ENCODE data around the gene AK2. TPM values are rescaled to one million over a fixed set of nuclear protein-coding genes. Genes with fewer than 3 reads are reported as not detected.
"Not testable (repeated sequence)": the region's sequence is repeated elsewhere in the genome, so short reads cannot be mapped to it uniquely, and the experiment has no call there.

AK2 gene
- total and polyA plus RNA-seq, 2 donors (not counting 1 experiment from before 2014, with no cell fraction given), result 66.8 to 109 TPM

GRCh38 chr1:33070628-33071027, 33.9 kb upstream of the AK2 start:
- TF ChIP-seq EZH2 (IDR thresholded peaks at IDR 0.05; ENCODE audit: borderline replicate concordance, insufficient read depth, low read depth, low read length, poor library complexity, severe bottlenecking) (no peak), CTCF (IDR thresholded peaks at IDR 0.05) (no peak)
- POLR2A ChIA-PET, result no interaction called here
- CTCF ChIA-PET, result interaction anchor here (1.9 kb wide), 1 partner anchor 138 kb away, joined by 6 read pairs; no protein-coding TSS in a partner anchor
- Histone ChIP-seq H3K36me3 (replicated peaks in 1 of 2; ENCODE audit: control extremely low read depth in 1 of 2, control insufficient read depth in 1 of 2, extremely low read depth in 1 of 2, insufficient read depth in 2 of 2, low read length in 1 of 2) (no peaks in the 10 kb centered on the region), H4K20me1 (ENCODE audit: control insufficient read depth, insufficient read depth, low read length, poor library complexity, severe bottlenecking) (no peaks in the 10 kb centered on the region), H3K9ac (ENCODE audit: low read length) (no peak overlapping the region), H3K4me2 (replicated peaks; ENCODE audit: low read depth, low read length, poor library complexity, severe bottlenecking) (no peak overlapping the region), H3K9me3 (ENCODE audit: control extremely low read depth in 1 of 3, control insufficient read depth in 2 of 3, insufficient read depth in 1 of 3, low read length in 2 of 3) (peaks cover 0 to 20% (median 9%) of the 10 kb centered on the region in 3 donors), H3K27ac (ENCODE audit: low read length in 2 of 2) (no peak overlapping the region), H3K27me3 (replicated peaks in 1 of 4; ENCODE audit: control extremely low read depth in 1 of 4, control insufficient read depth in 3 of 4, insufficient read depth in 4 of 4, low read length in 3 of 4) (no peaks in the 10 kb centered on the region), H3K4me1 (ENCODE audit: control insufficient read depth in 2 of 2, insufficient read depth in 2 of 2, low read length in 2 of 2) (no peaks in the 10 kb centered on the region), H3K79me2 (ENCODE audit: control insufficient read depth, insufficient read depth, low read length) (no peaks in the 10 kb centered on the region), H2AFZ (ENCODE audit: insufficient read depth, low read depth, low read length, poor library complexity, severe bottlenecking) (no peak overlapping the region), H3K4me3 (ENCODE audit: control extremely low read depth in 1 of 5, extremely low read depth in 1 of 5, insufficient read depth in 1 of 5, low read depth in 2 of 5, low read length in 4 of 5) (no peak overlapping the region)
- no peak overlapping the region for H3K4me3 Mint-ChIP-seq
- H3K4me1 Mint-ChIP-seq, result no peaks in the 10 kb centered on the region
- H3K27me3 Mint-ChIP-seq, result peaks cover 9% of the 10 kb centered on the region
- intact Hi-C loops (cut with micrococcal nuclease), result no loop called here
- ATAC-seq (ENCODE audit: low read depth), result no peak
- no peak for DNase-seq
- WGBS (ENCODE audit: insufficient coverage), result 100% methylated on average over 1 of the region's 1 CpG
- no peak overlapping the region for H3K27ac Mint-ChIP-seq
- peaks cover 14% of the 10 kb centered on the region for H3K9me3 Mint-ChIP-seq (ENCODE audit: insufficient read depth)

DNA sequence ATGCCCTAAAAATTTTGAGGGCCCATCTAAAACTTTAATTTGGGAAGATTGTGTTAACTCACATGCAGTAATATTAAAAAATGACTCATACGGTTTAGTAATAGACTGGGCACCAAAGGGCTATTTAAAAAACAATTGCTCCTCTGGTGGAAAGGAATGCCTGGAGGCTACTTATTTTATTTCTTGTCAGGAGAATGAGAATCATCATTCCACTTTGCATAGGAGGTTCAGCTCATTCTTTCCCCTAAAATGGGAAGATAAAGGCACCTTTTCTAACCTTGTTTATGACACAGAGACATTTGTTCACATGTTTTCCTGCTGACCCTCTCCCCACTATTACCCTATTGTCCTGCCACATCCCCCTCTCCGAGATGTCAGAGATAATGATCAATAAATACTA, 31.4 kb upstream of the AK2 start:
- H3K4me1 Mint-ChIP-seq; intact Hi-C loops (cut with micrococcal nuclease); H3K4me1 ChIP-seq (ENCODE audit: control insufficient read depth in 2 of 2, insufficient read depth in 2 of 2, low read length in 2 of 2); H3K27ac ChIP-seq (ENCODE audit: low read length in 2 of 2); ATAC-seq (ENCODE audit: low read depth); H3K4me3 ChIP-seq (ENCODE audit: control extremely low read depth in 1 of 5, extremely low read depth in 1 of 5, insufficient read depth in 1 of 5, low read depth in 2 of 5, low read length in 4 of 5); CTCF ChIA-PET; H2AFZ ChIP-seq (ENCODE audit: insufficient read depth, low read depth, low read length, poor library complexity, severe bottlenecking); H3K27me3 Mint-ChIP-seq; H3K79me2 ChIP-seq (ENCODE audit: control insufficient read depth, insufficient read depth, low read length); DNase-seq; H3K4me3 Mint-ChIP-seq; H3K9ac ChIP-seq (ENCODE audit: low read length); H4K20me1 ChIP-seq (ENCODE audit: control insufficient read depth, insufficient read depth, low read length, poor library complexity, severe bottlenecking); H3K27ac Mint-ChIP-seq; POLR2A ChIA-PET; H3K4me2 ChIP-seq (replicated peaks; ENCODE audit: low read depth, low read length, poor library complexity, severe bottlenecking); H3K27me3 ChIP-seq (replicated peaks in 1 of 4; ENCODE audit: control extremely low read depth in 1 of 4, control insufficient read depth in 3 of 4, insufficient read depth in 4 of 4, low read length in 3 of 4); H3K36me3 ChIP-seq (replicated peaks in 1 of 2; ENCODE audit: control extremely low read depth in 1 of 2, control insufficient read depth in 1 of 2, extremely low read depth in 1 of 2, insufficient read depth in 2 of 2, low read length in 1 of 2): not testable (repeated sequence)
- 75% methylated on average over 1 of the region's 2 CpGs for WGBS (ENCODE audit: insufficient coverage)
- H3K9me3 Mint-ChIP-seq (ENCODE audit: insufficient read depth), result peaks cover 21% of the 10 kb centered on the region
- peaks cover 0 to 35% (median 29%) of the 10 kb centered on the region in 3 donors for H3K9me3 ChIP-seq (ENCODE audit: control extremely low read depth in 1 of 3, control insufficient read depth in 2 of 3, insufficient read depth in 1 of 3, low read length in 2 of 3)

GRCh38 chr1:33066477-33066876, 29.8 kb upstream of the AK2 start:
- H3K36me3 ChIP-seq (replicated peaks in 1 of 2; ENCODE audit: control extremely low read depth in 1 of 2, control insufficient read depth in 1 of 2, extremely low read depth in 1 of 2, insufficient read depth in 2 of 2, low read length in 1 of 2); ATAC-seq (ENCODE audit: low read depth); H3K4me1 ChIP-seq (ENCODE audit: control insufficient read depth in 2 of 2, insufficient read depth in 2 of 2, low read length in 2 of 2); H3K4me2 ChIP-seq (replicated peaks; ENCODE audit: low read depth, low read length, poor library complexity, severe bottlenecking); DNase-seq; H3K27me3 Mint-ChIP-seq; POLR2A ChIA-PET; H3K4me3 Mint-ChIP-seq; H3K4me3 ChIP-seq (ENCODE audit: control extremely low read depth in 1 of 5, extremely low read depth in 1 of 5, insufficient read depth in 1 of 5, low read depth in 2 of 5, low read length in 4 of 5); H3K27ac Mint-ChIP-seq; H3K79me2 ChIP-seq (ENCODE audit: control insufficient read depth, insufficient read depth, low read length); CTCF ChIA-PET; H4K20me1 ChIP-seq (ENCODE audit: control insufficient read depth, insufficient read depth, low read length, poor library complexity, severe bottlenecking); intact Hi-C loops (cut with micrococcal nuclease); H3K9ac ChIP-seq (ENCODE audit: low read length); H3K4me1 Mint-ChIP-seq; H3K27ac ChIP-seq (ENCODE audit: low read length in 2 of 2); H2AFZ ChIP-seq (ENCODE audit: insufficient read depth, low read depth, low read length, poor library complexity, severe bottlenecking); H3K27me3 ChIP-seq (replicated peaks in 1 of 4; ENCODE audit: control extremely low read depth in 1 of 4, control insufficient read depth in 3 of 4, insufficient read depth in 4 of 4, low read length in 3 of 4): not testable (repeated sequence)
- H3K9me3 Mint-ChIP-seq (ENCODE audit: insufficient read depth), result peaks cover 22% of the 10 kb centered on the region
- peaks cover 0 to 48% (median 44%) of the 10 kb centered on the region in 3 donors for H3K9me3 ChIP-seq (ENCODE audit: control extremely low read depth in 1 of 3, control insufficient read depth in 2 of 3, insufficient read depth in 1 of 3, low read length in 2 of 3)
- WGBS (ENCODE audit: insufficient coverage), result no CpG with 5 or more reads among the region's 3 CpGs
